CD4-positive, alpha-beta T cell treated with Interleukin-6 for 4 hours (primary cell): Measurements from ENCODE around the gene SLC25A34.
A peak's percentile ranks its signal among the peaks of the same experiment; 100 is the strongest.
"Not testable (repeated sequence)": the region's sequence is repeated elsewhere in the genome, so short reads cannot be mapped to it uniquely, and the experiment has no call there.

Source experiments
- DNase-seq: peaks from one replicate; pipeline ENCODE4 v3.0.0-alpha.2; 2020; ENCODE audit warnings: mixed read lengths

Gene SLC25A34

DNA sequence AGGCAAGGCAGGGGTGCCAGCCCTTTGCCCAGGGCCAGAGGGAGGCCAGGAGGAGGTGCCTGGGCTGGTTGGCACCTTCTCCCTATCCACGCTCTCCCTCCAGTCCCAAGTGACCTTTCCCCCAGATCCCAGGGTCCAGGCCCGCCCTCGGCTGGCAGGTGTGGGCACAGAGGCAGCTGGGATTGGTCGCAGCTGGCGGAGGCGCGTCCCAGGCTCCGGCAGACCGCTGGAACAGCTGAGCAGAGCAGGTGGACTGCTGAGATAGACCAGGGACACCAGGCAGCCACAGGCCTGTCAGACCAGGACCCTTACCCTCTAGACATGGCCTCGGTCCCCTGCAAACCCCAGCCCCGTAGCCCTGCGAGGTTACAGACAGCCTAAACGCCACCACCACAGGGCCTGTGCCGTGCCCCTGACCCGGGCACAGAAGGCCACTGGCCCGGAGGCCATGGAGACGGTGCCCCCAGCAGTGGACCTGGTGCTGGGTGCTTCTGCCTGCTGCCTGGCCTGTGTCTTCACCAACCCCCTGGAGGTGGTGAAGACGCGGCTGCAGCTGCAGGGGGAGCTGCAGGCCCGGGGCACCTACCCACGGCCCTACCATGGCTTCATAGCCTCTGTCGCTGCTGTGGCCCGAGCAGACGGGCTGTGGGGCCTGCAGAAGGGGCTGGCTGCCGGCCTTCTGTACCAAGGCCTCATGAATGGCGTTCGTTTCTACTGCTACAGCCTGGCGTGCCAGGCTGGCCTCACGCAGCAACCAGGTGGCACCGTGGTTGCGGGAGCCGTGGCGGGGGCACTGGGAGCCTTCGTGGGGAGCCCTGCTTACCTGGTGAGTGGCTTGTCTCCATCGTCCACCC, at the start of gene SLC25A34:
TSS of gene SLC25A34 (plus strand) at position 221 of the 854 bp plus-strand sequence. CDS start at position 449, 228 bp downstream.
- no peak for DNase-seq

DNA sequence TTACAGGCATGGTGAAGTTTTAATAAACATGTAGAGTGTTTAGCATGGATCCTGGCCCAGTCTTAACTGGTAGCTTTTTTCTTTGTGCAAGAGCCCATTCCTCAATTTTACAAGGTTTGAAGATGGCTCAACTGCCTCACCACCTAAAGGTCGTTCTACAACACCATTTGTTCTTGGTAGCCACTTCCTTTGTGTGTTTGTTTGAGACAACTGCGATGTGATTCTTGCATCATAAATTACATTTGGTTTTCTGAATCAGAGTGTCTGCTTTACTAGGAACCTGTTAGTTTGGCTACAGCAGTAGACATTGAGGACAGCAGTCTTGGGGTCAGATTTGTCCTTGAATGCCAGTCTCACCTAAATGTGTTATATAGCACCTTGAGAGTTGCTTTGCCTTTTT, 48.6 kb upstream of the SLC25A34 start:
- no peak for DNase-seq

DNA sequence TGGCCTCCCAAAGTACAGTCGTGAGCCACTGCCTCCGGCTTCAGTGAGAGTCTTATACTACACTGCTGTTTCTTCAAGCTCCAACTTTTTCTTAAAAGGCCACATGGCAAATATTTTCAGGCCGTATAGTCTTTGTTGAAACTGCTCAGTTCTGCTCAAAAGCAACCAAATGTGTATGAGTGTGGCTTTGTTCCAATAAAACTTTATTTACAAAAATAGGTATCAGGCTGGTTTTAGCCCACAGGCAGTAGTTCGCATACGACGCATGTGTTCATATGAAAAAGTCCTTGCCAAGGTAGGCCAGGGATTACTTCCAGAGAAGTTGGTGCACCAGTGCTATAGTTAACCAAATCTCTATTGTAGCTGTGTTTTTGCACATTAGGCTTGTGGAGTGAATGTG, 45.7 kb upstream of the SLC25A34 start:
- no peak for DNase-seq

DNA sequence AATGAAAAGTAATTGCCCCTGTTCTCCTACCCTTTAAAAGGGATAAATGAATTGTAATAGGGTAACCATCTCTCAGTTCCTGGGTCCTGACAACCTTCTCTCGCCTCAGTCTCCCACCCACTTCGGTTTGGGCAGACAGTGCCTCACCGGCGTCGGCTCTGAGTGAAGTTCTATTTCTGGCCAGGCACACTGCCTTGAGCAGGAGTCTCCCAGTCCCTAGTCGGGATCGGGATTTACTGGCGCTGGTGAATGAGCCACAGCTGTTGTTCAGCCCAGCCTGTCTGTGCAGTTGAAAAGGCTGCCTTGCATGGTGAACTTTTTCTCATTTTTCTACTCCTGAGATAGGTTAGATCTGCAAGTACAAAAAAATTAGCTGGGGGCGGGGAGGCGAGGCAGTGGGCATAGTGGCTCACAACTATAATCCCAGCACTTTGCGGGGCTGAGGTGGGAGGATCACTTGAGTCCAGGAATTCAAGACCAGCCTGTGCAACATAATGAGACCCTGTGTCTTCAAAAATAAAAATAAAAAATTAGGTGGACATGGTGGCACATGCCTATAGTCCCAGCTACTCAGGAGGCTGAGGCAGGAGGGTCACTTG, 44.5 kb upstream of the SLC25A34 start:
- no peak for DNase-seq

DNA sequence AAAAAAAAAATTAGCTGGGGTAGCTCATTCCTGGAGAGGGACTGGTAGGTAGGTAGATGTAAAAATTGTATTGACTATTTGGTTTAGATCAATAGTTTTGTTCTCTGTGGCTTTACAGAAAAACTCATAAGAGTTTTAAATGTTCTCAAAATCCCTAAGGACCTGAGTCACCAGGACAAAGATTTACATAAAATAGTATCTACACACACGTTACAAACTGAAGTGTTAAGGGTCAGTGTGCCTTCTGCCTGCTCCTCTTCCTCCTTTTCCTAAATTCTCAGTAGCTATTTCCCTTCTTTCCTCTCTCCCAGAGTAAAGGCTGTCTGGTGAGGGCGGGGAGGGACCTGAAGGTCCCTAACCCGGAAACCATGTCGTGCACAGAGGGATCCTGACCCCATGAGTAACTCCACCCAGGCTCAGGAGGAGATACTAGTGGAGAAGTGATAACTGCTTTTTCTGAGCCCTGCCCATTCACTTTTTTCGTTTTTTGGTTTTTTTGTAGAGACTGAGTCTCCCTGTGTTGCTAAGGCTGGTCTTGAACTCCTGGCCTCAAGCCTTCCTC, 43.9 kb upstream of the SLC25A34 start:
- DNase-seq, result no peak

DNA sequence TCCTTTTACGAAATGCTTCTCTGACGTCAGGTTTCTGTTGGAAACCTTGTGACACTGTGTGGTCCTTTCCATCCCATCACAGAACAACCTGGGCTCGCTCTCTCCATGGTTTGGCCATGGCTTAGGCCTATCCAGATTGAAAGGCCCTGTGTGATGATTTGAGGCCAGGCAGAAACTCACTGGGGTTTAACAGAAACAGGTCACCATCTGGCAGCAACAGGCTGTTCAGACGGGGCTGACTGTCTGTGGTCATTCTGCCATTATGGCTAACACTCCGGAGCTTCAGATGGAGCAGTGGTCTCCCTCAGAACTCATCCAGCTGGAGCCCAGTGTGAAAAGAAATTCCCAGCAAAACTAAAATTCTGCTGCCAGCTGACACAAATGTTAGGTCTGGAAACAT, 42.7 kb upstream of the SLC25A34 start:
- no peak for DNase-seq

DNA sequence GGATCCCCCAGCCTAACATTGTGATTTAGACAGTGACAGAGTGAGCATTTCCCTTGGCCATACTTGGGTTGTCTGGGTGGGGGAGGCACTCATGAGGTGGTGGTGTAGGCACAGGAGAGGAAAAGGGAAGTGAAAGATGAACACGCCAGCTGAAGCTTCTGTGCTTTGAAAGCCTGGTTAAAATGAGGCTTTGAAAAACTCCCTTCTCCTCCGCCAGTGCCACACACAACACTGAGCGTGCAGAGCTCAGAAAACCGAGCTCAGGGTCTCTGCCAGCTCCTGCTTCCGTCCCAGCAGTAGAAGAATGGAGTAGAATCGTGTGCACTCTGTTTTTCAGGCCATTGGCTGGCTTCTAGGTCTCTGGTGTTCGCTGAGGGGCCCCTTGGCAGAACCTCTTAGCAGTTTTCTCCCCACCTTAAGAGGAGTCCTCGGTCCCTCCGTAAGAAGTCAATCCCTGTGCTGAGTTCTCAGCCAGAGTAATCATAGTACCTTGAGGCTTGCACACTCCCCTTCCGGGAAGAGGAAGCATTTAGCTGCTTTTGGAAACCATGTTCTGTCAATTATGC, 39.0 kb upstream of the SLC25A34 start:
- DNase-seq, result peak; percentile 53

DNA sequence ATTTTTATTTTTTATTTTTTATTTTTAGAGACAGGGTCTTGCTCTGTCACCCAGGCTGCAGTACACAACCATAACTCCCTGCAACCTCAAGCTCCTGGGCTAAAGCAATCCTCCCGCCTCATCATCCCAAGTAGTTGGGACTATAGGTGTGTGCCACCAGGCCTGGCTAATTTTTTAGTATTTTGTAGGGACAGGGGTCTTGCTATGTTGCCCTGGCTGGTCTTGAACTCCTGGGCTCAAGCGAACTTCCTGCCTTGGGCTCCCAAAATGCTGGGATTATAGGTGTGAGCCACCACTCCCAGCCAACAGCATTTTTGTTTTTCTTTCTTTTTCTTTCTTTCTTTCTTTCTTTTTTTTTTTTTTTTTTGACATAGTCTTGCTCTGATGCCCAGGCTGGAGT, 37.9 kb upstream of the SLC25A34 start:
- DNase-seq, result no peak

DNA sequence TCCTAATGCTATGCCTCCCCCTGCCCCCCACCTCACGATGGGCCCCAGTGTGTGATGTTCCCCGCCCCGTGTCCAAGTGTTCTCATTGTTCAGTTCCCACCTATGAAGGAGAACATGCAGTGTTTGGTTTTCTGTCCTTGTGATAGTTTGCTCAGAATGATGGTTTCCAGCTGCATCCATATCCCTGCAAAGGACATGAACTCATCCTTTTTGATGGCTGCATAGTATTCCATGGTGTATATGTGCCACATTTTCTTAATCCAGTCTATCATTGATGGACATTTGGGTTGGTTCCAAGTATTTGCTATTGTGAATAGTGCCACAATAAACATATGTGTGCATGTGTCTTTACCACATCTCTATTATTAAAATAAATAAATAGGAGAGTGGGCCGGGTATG, 36.7 kb upstream of the SLC25A34 start:
- not testable (repeated sequence) for DNase-seq

DNA sequence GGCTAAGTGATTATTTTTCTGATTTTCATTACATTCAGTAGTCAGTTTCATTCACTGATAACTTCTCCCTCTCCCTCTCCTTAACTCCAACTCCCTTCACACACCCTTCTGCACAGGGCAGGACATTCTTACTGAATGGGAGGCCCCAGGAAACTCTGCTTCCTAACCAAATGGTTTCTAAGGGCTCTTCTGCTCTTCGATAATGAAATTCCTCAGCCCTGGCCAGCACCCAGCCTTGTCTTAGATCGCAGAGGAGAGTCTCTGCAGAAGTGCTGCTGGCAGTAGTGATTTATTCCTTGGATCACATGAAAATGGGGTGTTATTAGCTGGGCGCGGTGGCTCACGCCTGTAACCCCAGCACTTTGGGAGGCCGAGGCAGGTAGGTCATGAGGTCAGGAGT, 35.5 kb upstream of the SLC25A34 start:
- DNase-seq, result no peak

DNA sequence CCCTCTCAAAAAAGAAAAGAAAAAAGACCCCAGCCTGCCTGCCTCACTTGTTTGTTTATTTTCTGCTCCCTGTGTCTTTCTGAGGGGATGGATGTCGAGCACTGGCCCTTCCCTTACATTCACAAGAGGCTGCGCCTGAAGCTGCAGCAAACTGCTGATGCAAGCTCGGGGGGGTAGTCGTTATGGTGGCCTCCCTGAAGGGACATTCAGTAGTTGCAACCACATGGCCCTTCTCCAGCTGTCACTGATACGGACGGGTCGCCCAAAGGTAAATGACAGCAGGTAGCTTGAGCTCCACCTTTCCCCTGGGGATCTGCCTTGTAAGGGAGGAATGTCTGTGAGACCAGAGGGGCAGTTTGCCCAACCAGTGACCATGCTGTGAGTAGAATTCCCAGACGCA, 34.3 kb upstream of the SLC25A34 start:
- DNase-seq, result no peak

DNA sequence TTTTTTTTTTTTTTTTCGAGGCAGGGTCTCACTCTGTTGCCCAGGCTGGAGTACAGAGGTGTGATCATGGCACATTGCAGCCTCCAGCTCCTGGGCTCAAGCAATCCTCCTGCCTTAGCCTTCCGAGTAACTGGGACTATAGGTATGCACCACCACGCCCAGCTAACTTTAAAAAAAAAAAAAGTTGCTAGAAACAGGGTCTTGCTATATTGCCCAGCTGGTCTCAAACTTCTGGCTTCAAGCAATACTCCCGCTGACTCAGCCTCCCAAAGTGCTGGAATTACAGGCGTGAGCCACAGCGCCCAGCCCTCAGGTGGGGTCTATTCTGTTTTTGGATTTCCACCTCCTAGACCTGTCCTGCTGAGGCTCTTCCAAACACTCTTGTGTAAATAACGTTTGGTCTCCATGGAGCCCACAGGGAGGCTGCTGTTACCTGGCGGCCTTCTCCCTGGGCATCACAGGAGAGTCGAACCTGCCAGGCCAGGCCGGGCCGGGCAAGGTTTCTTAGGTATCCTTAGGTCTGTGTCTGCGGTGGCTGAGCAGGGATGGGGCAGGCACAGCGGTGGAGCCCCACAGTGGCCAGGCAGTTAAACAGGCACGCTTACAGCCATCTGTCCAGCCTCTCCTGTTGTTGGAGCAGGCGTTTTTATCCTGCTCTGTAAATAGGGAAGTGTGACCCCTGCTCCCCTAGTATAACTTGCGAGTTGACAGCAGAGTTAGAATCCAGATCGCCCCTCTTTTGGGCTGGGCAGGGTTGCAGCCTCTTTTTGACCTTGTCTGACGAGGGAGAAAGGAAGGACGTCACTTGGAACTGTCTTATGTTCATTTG, 33.1 kb upstream of the SLC25A34 start:
- no peak for DNase-seq

DNA sequence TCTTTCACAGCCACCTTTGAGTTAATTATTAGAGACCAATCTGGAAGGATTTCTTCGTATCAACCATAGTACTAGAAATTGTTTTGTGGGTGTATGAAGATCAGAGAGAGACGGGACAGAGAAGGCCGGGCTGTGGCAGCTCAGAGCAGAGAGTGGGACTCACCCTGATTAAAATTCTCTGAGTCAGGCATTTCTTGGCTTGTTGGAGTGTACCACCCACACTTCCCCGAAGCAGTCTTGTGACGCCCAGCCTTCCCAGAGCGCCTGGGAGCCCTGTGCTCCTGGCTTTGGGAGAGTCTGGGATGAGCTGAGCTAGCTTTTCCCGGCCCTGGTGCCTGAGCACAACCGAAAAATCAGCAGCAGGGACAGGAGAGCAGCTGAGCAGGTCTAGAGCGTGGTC, 32.5 kb upstream of the SLC25A34 start:
- no peak for DNase-seq

DNA sequence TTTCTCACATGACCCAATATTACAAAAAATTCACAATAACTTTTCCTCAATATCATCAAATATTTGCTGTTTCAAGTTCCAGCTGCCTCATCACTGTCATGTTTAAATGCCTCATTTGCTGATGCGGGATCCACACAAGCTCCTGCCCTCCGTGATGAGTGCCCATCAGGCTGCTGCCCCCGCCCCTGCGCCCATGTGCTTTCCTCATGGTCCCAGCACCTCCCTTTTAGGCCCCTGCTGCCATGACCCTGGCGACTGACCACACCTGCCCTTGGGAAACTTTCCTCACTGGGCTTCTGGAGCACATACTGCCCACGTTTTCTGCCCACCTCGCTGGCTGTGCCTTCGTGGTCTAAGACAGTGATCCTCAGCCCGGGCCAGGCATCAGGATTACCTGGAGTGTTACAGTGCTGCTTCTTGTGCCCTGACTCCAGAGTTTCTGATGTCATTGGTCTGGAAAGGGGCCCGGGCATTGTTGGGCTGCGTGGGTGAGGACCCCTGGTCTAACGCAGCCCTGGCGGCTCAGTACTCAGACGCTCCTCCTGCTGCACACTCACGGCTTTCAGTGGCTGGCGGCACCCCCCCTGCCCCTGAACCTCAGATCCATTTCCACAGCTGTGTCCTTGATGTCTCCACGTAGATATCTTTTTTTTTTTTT, 31.4 kb upstream of the SLC25A34 start:
- DNase-seq, result no peak

DNA sequence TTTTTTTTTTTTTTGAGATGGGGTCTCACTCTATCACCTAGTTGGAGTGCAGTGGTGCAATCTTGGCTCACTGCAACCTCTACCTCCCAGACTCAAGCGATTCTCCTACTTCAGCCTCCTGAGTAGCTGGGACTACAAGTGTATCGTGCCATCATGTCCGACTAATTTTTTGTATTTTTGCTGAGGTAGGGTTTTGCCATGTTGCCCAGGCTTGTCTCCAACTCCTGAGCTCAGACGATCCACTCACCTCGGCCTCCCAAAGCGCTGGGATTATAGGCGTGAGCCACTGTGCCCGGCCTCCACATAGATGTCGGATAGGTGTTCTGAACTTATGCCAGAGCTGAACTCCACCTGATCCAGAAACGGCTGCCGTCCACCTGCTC, 30.9 kb upstream of the SLC25A34 start:
- no peak for DNase-seq

DNA sequence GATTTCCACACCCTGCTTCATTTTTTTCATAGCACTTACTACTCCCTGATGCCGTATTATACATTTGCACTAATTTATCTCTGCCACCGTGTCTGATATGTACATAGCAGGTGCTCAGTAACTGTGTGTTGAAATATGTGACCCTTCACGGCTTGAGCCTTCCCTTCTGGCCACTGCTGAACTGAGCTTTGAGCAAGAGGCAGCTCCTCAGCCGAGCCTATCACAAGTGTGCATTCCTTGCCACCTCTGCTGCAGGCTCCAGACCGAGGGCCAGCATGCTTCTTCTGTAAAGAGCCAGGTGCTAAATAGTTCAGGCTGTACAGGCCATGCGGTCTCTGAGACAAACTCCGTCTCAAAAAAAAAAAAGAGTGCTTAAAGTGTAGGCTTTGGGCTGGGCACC, 29.3 kb upstream of the SLC25A34 start:
- DNase-seq, result no peak

DNA sequence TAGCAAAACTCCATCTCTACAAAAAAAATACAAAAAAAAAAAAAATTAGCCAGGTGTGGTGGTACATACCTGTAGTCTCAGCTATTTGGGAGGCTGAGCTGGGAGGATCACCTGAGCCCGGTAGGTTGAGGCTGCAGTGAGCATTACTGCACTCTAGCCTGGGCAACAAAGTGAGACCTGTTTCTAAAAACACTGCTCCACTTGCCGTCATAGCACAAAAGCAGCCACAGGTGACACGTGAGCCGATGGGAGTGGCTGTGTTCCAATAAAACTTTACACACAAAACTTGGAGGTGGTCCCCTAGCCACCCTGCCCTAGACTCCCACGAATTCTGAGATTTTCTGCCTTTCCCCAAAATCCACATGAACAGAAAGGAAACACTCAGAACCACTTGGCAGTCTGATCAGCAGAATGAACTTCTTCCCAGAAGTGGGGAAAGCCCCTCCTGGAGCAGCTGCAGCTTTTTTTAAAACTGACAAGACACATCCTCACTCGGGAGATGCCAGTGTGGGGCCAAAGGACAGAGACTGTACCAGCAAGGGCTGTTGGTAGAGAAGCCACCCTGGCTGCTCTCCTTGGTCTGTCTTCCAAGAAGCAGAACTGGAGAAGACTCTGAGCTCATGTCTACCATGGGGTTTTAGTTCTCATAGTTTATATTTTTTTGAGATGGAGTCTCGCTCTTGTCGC, 28.7 kb upstream of the SLC25A34 start:
- DNase-seq, result no peak

DNA sequence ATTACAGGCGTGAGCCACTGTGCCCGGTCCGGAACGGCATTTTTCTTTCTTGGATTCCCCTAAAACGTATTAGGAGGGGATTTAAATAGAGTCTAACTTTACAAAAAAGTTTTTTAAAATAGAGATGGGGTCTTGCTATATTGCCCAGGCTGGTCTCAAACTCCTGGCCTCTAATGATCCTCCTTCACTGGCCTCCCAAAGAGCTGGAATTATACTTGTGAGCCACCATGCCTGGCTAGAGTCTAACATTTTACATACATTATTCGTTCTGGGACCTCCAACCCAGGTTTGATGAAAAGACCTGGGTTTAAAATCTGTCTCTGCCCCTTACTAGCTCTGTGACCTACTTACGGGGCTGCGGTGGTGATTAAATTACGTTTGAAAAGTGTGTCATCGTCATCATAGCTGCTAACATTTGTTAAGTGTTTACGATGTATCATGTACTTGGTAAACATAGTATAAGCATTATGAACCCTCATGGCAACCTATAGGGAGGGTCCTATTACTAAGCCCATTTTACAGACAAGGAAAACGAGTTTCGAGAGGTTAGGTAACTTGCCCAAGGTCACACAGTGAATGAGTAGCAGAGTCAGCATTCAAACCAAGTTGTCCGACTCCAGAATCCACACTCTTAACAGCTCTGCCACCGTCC, 27.4 kb upstream of the SLC25A34 start:
- DNase-seq, result no peak

DNA sequence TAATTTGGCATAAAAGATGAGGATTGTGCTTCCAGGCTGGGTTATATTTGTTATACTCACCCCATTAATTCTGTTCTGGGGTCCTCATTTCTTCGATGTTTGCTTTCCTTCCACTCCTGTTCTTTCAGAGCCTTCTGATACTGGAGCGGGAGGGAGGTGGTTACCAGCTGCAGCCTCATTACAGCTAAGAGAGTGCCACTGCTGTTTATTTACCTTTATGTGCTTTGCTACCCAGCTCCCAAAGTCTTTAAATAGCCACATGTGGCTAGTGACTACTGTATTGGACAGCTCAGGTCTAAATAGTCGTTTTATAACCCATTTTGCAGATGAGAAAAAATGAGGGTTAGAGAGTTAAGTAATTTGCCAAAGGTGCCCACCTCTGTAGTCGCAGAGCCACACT, 26.8 kb upstream of the SLC25A34 start:
- DNase-seq, result no peak

DNA sequence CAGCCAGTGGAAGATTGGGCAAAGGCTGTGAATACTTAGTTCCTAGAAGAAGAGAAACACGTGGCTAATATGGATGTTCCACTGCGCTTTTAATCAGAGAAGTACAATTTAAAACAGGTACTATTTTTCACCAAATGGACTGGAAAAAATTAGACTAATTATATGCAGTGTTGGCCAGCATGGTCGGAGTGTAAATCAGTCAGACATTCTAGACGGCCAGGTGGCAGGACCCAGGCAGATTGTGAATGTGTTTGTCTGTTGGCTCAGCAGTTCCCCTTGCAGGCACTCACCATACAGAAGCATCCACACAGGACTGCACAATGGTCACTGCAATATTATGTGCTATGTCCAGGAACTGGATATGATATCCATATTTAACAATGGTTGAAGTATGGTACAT, 23.9 kb upstream of the SLC25A34 start:
- no peak for DNase-seq

DNA sequence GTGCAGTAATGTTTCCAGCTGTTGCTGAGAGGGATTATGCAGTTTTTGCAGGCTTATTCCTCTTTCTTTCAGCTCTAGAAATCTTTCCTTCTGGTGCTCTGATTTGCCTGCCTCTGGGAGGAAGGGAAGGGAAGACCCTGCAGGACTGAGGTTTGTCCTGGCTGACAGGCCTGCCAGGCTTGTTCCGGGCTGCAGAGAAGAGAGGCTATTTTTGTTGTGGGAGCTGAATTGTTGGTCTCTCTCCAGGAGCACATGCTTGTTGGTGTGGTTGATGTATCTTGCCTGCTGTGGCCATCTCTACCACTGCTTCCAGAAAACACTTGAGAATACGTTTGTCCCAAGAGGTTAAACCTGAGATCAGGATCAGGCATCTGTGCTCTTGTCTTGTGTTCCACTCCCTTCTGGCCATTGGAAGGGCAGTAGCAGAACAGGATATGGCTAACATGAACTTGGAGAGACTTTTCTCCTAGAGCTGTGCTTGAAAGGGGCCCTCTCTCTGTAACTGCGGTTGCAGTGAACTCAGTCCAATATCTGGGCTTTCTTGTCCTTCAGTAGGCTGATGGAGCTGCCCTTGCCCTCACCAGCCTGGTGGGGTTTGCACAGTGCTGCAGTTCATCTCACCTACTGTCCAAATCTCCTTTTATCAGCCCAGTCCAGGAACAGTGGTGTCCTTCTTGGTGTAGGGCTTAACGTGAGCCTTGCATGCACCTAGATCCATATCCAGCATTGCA, 21.5 kb upstream of the SLC25A34 start:
- no peak for DNase-seq
